Keratinocyte (primary cell): ENCODE results near the gene TLN1. TPM values are rescaled to one million over a fixed set of nuclear protein-coding genes. Genes with fewer than 3 reads are reported as not detected.

Experiments used
- DNase-seq: peaks from one replicate; pipeline ENCODE4 v3.0.0-alpha.2; 2011; ENCODE audit warnings: low read depth, missing footprints, low spot score
- FAIRE-seq: peaks from 2 replicates; lab custom pipeline; 2011; peaks lifted over from hg19 to GRCh38; lab: Jason Lieb, UNC
- H2AFZ ChIP-seq: 2 replicates; pipeline ENCODE4 v1.6.0; 2012; ENCODE audit warnings: low read length, control low read depth, inconsistent platforms; ENCODE audit not compliant: control insufficient read depth
- H3K27ac ChIP-seq: 2 replicates; pipeline ENCODE4 v1.5.1; 2011; ENCODE audit warnings: low read length; ENCODE audit not compliant: control insufficient read depth, insufficient read depth
- H3K27me3 ChIP-seq: 3 replicates; pipeline ENCODE4 v1.6.0; 2011; ENCODE audit warnings: low read length; ENCODE audit not compliant: control insufficient read depth, insufficient read depth; ENCODE audit errors: extremely low read depth
- H3K36me3 ChIP-seq, 2 experiments: 2 replicates in 1 of 2; 3 replicates in 1 of 2; pipeline ENCODE4 v1.5.1; 2011; ENCODE audit warnings: low read length in 2 of 2, mild to moderate bottlenecking in 1 of 2; ENCODE audit not compliant: control insufficient read depth in 2 of 2, insufficient read depth in 2 of 2; ENCODE audit errors: extremely low read depth in 1 of 2
- H3K4me1 ChIP-seq: 3 replicates; pipeline ENCODE4 v1.5.1; 2011; ENCODE audit warnings: low read length; ENCODE audit not compliant: control insufficient read depth, insufficient read depth; ENCODE audit errors: extremely low read depth
- H3K4me2 ChIP-seq: 3 replicates; pipeline ENCODE4 v1.6.0; 2011; ENCODE audit warnings: low read depth, low read length; ENCODE audit not compliant: control insufficient read depth, insufficient read depth; ENCODE audit errors: extremely low read depth
- H3K4me3 ChIP-seq, 3 experiments: fragments of 200-600 bp in 1 of 3; sonication (generic) in 1 of 3; 2 replicates in 2 of 3; 3 replicates in 1 of 3; pipeline ENCODE4 v1.5.1; 2011 to 2016; ENCODE audit warnings: low read length in 3 of 3, mild to moderate bottlenecking in 3 of 3, control low read depth in 2 of 3, inconsistent platforms in 1 of 3, low read depth in 1 of 3, mixed read lengths in 1 of 3, mixed run types in 1 of 3, moderate library complexity in 1 of 3; ENCODE audit not compliant: control insufficient read depth in 2 of 3, insufficient read depth in 2 of 3; ENCODE audit errors: extremely low read depth in 1 of 3
- H3K79me2 ChIP-seq: 2 replicates; pipeline ENCODE4 v1.6.0; 2012; ENCODE audit warnings: low read length; ENCODE audit not compliant: control insufficient read depth, insufficient read depth
- H3K9ac ChIP-seq: 3 replicates; pipeline ENCODE4 v1.6.0; 2011; ENCODE audit warnings: low read length; ENCODE audit not compliant: control insufficient read depth, insufficient read depth; ENCODE audit errors: extremely low read depth
- H3K9me1 ChIP-seq: 3 replicates; pipeline ENCODE4 v1.6.0; 2011; ENCODE audit warnings: low read length; ENCODE audit not compliant: control insufficient read depth, insufficient read depth; ENCODE audit errors: extremely low read depth
- H3K9me3 ChIP-seq: 2 replicates; pipeline ENCODE4 v1.5.1; 2012; ENCODE audit warnings: low read depth, low read length; ENCODE audit not compliant: control insufficient read depth
- H4K20me1 ChIP-seq: 3 replicates; pipeline ENCODE4 v1.6.0; 2011; ENCODE audit warnings: low read length; ENCODE audit not compliant: control insufficient read depth, insufficient read depth; ENCODE audit errors: extremely low read depth
- EZH2 ChIP-seq: IDR thresholded peaks from one replicate; pipeline ENCODE4 v1.6.1; 2012; ENCODE audit warnings: inconsistent platforms, mild to moderate bottlenecking, low read length, moderate library complexity
- dilution Hi-C: fragments of 300-500 bp; cut with MboI; formaldehyde crosslinking; loops from one replicate; pipeline ENCODE4 v1.7.0; 2020; ENCODE audit warnings: low sequenced_read_pairs; ENCODE audit not compliant: extremely low pct_ligation_motif_present
- polyA plus RNA-seq, 5 experiments: library from polyadenylated mRNA; depleted of rRNA in 3 of 5; stranded (reverse) in 3 of 5; stranded (forward) in 1 of 5; unstranded in 1 of 5; fragments of >200 nt; gene quantifications; 1 replicate in 1 of 5; 2 replicates in 3 of 5; 3 replicates in 1 of 5; pipeline versions ENCODE4 v1.2.1 to v1.2.3, GENCODE V29; 2011 to 2012; ENCODE audit warnings: missing spikeins in 2 of 5, low read depth in 1 of 5, low replicate concordance in 1 of 5
- TF ChIP-seq, protein P1 (sequence below), 3 experiments: IDR thresholded peaks in 1 of 3; conservative IDR thresholded peaks in 1 of 3; optimal IDR thresholded peaks in 1 of 3; 2 replicates in 2 of 3; 3 replicates in 1 of 3; pipeline versions ENCODE3 to v1.5.1; 2011; ENCODE audit warnings: low read length in 3 of 3, mild to moderate bottlenecking in 3 of 3, moderate library complexity in 2 of 3, control low read depth in 1 of 3, inconsistent platforms in 1 of 3; ENCODE audit not compliant: insufficient read depth in 2 of 3; ENCODE audit errors: extremely low read depth in 1 of 3

TLN1 gene
- polyA plus RNA-seq, 1 donor (not counting 4 experiments of a cell fraction or from before 2014, with no cell fraction given) = 53.0 TPM

- H3K9me1 ChIP-seq = no peaks in the 10 kb centered on the region
- peak overlapping the region; percentile 50 to 72 (median 66) for H3K4me3 ChIP-seq
- DNase-seq = no peak
- TF ChIP-seq, protein P1, sequence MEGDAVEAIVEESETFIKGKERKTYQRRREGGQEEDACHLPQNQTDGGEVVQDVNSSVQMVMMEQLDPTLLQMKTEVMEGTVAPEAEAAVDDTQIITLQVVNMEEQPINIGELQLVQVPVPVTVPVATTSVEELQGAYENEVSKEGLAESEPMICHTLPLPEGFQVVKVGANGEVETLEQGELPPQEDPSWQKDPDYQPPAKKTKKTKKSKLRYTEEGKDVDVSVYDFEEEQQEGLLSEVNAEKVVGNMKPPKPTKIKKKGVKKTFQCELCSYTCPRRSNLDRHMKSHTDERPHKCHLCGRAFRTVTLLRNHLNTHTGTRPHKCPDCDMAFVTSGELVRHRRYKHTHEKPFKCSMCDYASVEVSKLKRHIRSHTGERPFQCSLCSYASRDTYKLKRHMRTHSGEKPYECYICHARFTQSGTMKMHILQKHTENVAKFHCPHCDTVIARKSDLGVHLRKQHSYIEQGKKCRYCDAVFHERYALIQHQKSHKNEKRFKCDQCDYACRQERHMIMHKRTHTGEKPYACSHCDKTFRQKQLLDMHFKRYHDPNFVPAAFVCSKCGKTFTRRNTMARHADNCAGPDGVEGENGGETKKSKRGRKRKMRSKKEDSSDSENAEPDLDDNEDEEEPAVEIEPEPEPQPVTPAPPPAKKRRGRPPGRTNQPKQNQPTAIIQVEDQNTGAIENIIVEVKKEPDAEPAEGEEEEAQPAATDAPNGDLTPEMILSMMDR (optimal IDR thresholded peaks at IDR 0.05 in 1 of 3, IDR thresholded peaks at IDR 0.05 in 1 of 3, conservative IDR thresholded peaks at IDR 0.05 in 1 of 3; ENCODE audit: extremely low read depth in 1 of 3, insufficient read depth in 2 of 3, low read length in 3 of 3) = no peak
- no peak for TF ChIP-seq EZH2
- no peaks in the 10 kb centered on the region for H3K79me2 ChIP-seq
- H4K20me1 ChIP-seq = no peaks in the 10 kb centered on the region
- H3K4me1 ChIP-seq = peaks cover 16% of the 10 kb centered on the region
- dilution Hi-C loops = no loop called here
- no peak for FAIRE-seq
- H3K9ac ChIP-seq = peak overlapping the region; percentile 61
- no peaks in the 10 kb centered on the region for H3K27me3 ChIP-seq
- H3K27ac ChIP-seq = no peak overlapping the region
- peaks cover 0 to 2% of the 10 kb centered on the region in 2 experiments for H3K36me3 ChIP-seq
- H3K9me3 ChIP-seq = no peaks in the 10 kb centered on the region
- H2AFZ ChIP-seq = peak overlapping the region; percentile 20
- H3K4me2 ChIP-seq = peak overlapping the region; percentile 67
Measured at GRCh38 chr9:35690294-35690613, 41.7 kb downstream of the TLN1 start.

GRCh38 chr9:35689542-35690293, 42.3 kb downstream of the TLN1 start, which contains the start of gene TPM2:
TSS of gene TPM2 (minus strand) at chr9:35689925. CDS start at chr9:35689817, 108 bp downstream.
- Histone ChIP-seq H3K27me3 (no peaks in the 10 kb centered on the region), H3K4me1 (peaks cover 16% of the 10 kb centered on the region), H3K4me2 (peak within 1 kb of the TSS; percentile 73), H3K9ac (peak within 1 kb of the TSS; percentile 61), H2AFZ (peak within 1 kb of the TSS; percentile 60), H3K4me3 (peak within 1 kb of the TSS; percentile 50 to 72 (median 66)), H4K20me1 (no peaks in the 10 kb centered on the region), H3K9me3 (no peaks in the 10 kb centered on the region), H3K9me1 (no peaks in the 10 kb centered on the region), H3K79me2 (no peaks in the 10 kb centered on the region), H3K36me3 (peaks cover 0 to 4% of the 10 kb centered on the region in 2 experiments), H3K27ac (peak within 1 kb of the TSS; percentile 59)
- DNase-seq (no peak), FAIRE-seq (no peak)
- TF ChIP-seq EZH2 = no peak
- TF ChIP-seq, protein P1 (optimal IDR thresholded peaks at IDR 0.05 in 1 of 3, IDR thresholded peaks at IDR 0.05 in 1 of 3, conservative IDR thresholded peaks at IDR 0.05 in 1 of 3; ENCODE audit: extremely low read depth in 1 of 3, insufficient read depth in 2 of 3, low read length in 3 of 3) = no peak
- dilution Hi-C loops = no loop called here
